ENCODE measurements around the gene CCDC80.

The CCDC80 gene

DNA sequence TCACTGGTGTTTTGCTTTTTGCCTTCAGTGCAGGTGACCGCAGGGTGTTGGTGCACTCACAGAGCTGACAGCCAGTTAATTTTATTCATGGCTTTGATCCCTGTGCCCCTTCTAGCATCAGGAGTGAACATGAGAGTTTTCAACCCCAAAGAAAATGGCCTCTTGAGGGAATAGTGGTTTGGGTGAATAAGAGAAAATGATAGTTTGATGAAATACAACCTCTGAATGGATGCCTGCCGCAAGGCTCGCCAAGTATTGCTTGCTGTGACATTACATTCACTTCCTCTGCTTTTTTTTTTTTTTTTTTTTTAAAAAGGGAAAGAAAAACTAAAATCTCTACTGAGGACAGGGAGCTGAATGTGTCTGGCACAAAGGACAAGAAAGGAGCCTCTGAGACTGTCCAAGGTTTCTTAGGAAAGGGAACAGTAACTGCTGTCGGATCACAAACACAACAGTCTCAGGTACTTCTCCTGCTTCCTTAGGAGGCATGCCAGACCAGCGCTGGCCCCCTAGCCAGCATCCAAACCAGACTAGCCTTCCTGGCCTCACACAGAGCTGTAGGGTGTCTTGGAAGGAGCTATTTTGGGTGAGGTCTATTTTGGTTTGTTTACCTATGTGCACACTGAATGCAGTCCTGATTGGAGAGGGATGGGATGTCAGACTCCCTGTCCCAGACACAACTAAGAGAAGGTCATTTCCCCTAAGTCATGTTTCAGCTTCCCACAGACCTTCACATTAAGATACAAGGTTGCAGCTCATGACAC lies 29.0 kb downstream of the CCDC80 start:
- Histone ChIP-seq H3K9me3 (ENCODE audit: control insufficient read depth, insufficient read depth, low read depth, low read length) (no peaks in the 10 kb centered on the region), H3K4me3 (ENCODE audit: low read depth, low read length) (no peak overlapping the region), H3K4me1 (ENCODE audit: control insufficient read depth, insufficient read depth, low read length) (no peaks in the 10 kb centered on the region), H3K27ac (ENCODE audit: extremely low read depth, low read depth, low read length) (no peak overlapping the region), H3K36me3 (ENCODE audit: control insufficient read depth in 2 of 2, insufficient read depth in 1 of 2, low read length in 2 of 2) (no peaks in the 10 kb centered on the region)
- ChIA-PET CTCF (interaction anchor here (0.6 kb wide), 1 partner anchor 972 kb away, joined by 3 read pairs; no protein-coding TSS in a partner anchor), POLR2A (no interaction called here)
- TF ChIP-seq ZBTB49 (tag by site-specific recombination; IDR thresholded peaks at IDR 0.05; ENCODE audit: low read depth) (no peak), ZBTB21 (tag by site-specific recombination; IDR thresholded peaks at IDR 0.05) (no peak), ZFP41 (tag by site-specific recombination; IDR thresholded peaks at IDR 0.05; ENCODE audit: borderline replicate concordance) (no peak), YY1 (tag by site-specific recombination; IDR thresholded peaks at IDR 0.05) (no peak), ZNF426 (tag by site-specific recombination; IDR thresholded peaks at IDR 0.05) (no peak), TRIM28 (IDR thresholded peaks at IDR 0.05; ENCODE audit: borderline replicate concordance, low read length) (no peak), REPIN1 (tag by site-specific recombination; IDR thresholded peaks at IDR 0.05; ENCODE audit: low read depth) (no peak), SALL2 (tag by site-specific recombination; IDR thresholded peaks at IDR 0.05; ENCODE audit: borderline replicate concordance) (no peak)

DNA sequence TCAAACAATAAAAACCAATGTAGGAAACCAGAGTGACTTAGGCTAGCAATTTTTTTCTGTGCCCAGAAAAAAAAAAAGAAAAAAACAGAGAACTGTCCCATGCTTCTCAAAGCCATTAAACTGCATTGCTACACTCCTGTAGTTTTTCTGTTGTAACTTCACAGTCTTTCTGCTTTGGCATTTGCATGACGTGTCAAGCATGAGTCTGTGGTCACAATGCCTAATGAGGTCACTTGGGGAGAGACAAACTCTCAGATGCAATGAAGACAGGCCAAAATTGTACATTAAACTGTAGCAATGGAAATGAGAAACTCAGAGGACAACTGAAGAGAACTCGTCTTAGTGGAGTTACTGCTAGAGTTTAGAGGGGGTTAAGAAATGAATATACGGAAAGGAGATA lies 30.8 kb downstream of the CCDC80 start:
- no peaks in the 10 kb centered on the region for H3K36me3 ChIP-seq (ENCODE audit: control insufficient read depth in 2 of 2, insufficient read depth in 1 of 2, low read length in 2 of 2)
- no peaks in the 10 kb centered on the region for H3K4me1 ChIP-seq (ENCODE audit: control insufficient read depth, insufficient read depth, low read length)
- TF ChIP-seq ZFP41 (tag by site-specific recombination; IDR thresholded peaks at IDR 0.05; ENCODE audit: borderline replicate concordance) = no peak
- TF ChIP-seq ZNF560 (tag by site-specific recombination; IDR thresholded peaks at IDR 0.05; ENCODE audit: borderline replicate concordance) = no peak
- ChIA-PET POLR2A (no interaction called here), CTCF (no interaction called here)
- no peak overlapping the region for H3K27ac ChIP-seq (ENCODE audit: extremely low read depth, low read depth, low read length)
- H3K4me3 ChIP-seq (ENCODE audit: low read depth, low read length) = no peak overlapping the region
- no peaks in the 10 kb centered on the region for H3K9me3 ChIP-seq (ENCODE audit: control insufficient read depth, insufficient read depth, low read depth, low read length)

- Histone ChIP-seq H3K27ac (ENCODE audit: extremely low read depth, low read depth, low read length) (no peak overlapping the region), H3K36me3 (ENCODE audit: control insufficient read depth in 2 of 2, insufficient read depth in 1 of 2, low read length in 2 of 2) (no peaks in the 10 kb centered on the region), H3K4me1 (ENCODE audit: control insufficient read depth, insufficient read depth, low read length) (no peaks in the 10 kb centered on the region), H3K4me3 (ENCODE audit: low read depth, low read length) (no peak overlapping the region), H3K9me3 (ENCODE audit: control insufficient read depth, insufficient read depth, low read depth, low read length) (no peaks in the 10 kb centered on the region)
- POLR2A ChIA-PET = no interaction called here
- CTCF ChIA-PET = interaction anchor here (0.8 to 1.4 kb wide), 2 partner anchors 25 to 314 kb away, joined by 3 read pairs; partner anchors contain the start of gene SLC9C1
- TF ChIP-seq ZNF148 (tag by site-specific recombination; IDR thresholded peaks at IDR 0.05; ENCODE audit: borderline replicate concordance) (no peak), ZNF112 (tag by site-specific recombination; IDR thresholded peaks at IDR 0.05) (no peak), TSHZ1 (tag by site-specific recombination; IDR thresholded peaks at IDR 0.05; ENCODE audit: borderline replicate concordance) (no peak), ZSCAN5A (tag by site-specific recombination; IDR thresholded peaks at IDR 0.05) (no peak), ZNF777 (tag by site-specific recombination; IDR thresholded peaks at IDR 0.05; ENCODE audit: borderline replicate concordance) (no peak), ZNF792 (tag by site-specific recombination; IDR thresholded peaks at IDR 0.05) (no peak), ZNF561 (tag by site-specific recombination; IDR thresholded peaks at IDR 0.05; ENCODE audit: borderline replicate concordance) (no peak), PATZ1 (tag by site-specific recombination; IDR thresholded peaks at IDR 0.05) (no peak), YY1 (tag by site-specific recombination; IDR thresholded peaks at IDR 0.05) (no peak), ZNF169 (tag by site-specific recombination; IDR thresholded peaks at IDR 0.05) (no peak)
Measured at GRCh38 chr3:112607863-112608262, 33.1 kb downstream of the CCDC80 start.
